Nephron (organoid): ENCODE data around the gene SLC22A14.
"Not testable (repeated sequence)": the region's sequence is repeated elsewhere in the genome, so short reads cannot be mapped to it uniquely, and the experiment has no call there.

Experiments used
- H3K27ac Mint-ChIP-seq, 3 experiments: 2 replicates each; pipeline ENCODE4 v1.8.0; 2020; ENCODE audit warnings: mixed read lengths in 3 of 3, mild to moderate bottlenecking in 2 of 3, moderate library complexity in 1 of 3
- H3K27me3 Mint-ChIP-seq: 2 replicates; pipeline ENCODE4 v1.8.0; 2021; ENCODE audit warnings: low read depth, mild to moderate bottlenecking, moderate library complexity, mixed read lengths
- H3K36me3 Mint-ChIP-seq: 2 replicates; pipeline ENCODE4 v1.8.0; 2020; ENCODE audit warnings: low read depth, mixed read lengths
- H3K4me1 Mint-ChIP-seq: 2 replicates; pipeline ENCODE4 v1.8.0; 2020; ENCODE audit warnings: mixed read lengths
- H3K4me3 Mint-ChIP-seq, 3 experiments: 2 replicates each; pipeline ENCODE4 v1.8.0; 2020; ENCODE audit warnings: mild to moderate bottlenecking in 3 of 3, mixed read lengths in 3 of 3, moderate library complexity in 2 of 3
- H3K9me3 Mint-ChIP-seq: 2 replicates; pipeline ENCODE4 v1.8.0; 2020; ENCODE audit warnings: mixed read lengths
- TF ChIP-seq, protein P1 (sequence below), 3 experiments: fragments of 200-600 bp; sonication (generic); IDR thresholded peaks; one replicate each; pipeline ENCODE4 v1.5.0; 2021; ENCODE audit warnings: antibody characterized with exemption in 3 of 3; ENCODE audit not compliant: unreplicated experiment in 3 of 3

SLC22A14 gene

GRCh38 chr3:38316356-38317191, 34.5 kb downstream of the SLC22A14 start:
- Mint-ChIP-seq H3K4me3 (no peak overlapping the region), H3K27ac (no peak overlapping the region), H3K4me1 (no peaks in the 10 kb centered on the region), H3K36me3 (no peaks in the 10 kb centered on the region), H3K9me3 (no peaks in the 10 kb centered on the region), H3K27me3 (peaks cover 11% of the 10 kb centered on the region)
- TF ChIP-seq, protein P1, sequence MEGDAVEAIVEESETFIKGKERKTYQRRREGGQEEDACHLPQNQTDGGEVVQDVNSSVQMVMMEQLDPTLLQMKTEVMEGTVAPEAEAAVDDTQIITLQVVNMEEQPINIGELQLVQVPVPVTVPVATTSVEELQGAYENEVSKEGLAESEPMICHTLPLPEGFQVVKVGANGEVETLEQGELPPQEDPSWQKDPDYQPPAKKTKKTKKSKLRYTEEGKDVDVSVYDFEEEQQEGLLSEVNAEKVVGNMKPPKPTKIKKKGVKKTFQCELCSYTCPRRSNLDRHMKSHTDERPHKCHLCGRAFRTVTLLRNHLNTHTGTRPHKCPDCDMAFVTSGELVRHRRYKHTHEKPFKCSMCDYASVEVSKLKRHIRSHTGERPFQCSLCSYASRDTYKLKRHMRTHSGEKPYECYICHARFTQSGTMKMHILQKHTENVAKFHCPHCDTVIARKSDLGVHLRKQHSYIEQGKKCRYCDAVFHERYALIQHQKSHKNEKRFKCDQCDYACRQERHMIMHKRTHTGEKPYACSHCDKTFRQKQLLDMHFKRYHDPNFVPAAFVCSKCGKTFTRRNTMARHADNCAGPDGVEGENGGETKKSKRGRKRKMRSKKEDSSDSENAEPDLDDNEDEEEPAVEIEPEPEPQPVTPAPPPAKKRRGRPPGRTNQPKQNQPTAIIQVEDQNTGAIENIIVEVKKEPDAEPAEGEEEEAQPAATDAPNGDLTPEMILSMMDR (IDR thresholded peaks at IDR 0.05; ENCODE audit: unreplicated experiment in 3 of 3): no peak

GRCh38 chr3:38317192-38317759, 35.2 kb downstream of the SLC22A14 start:
- no peaks in the 10 kb centered on the region for H3K4me1 Mint-ChIP-seq
- H3K9me3 Mint-ChIP-seq: no peaks in the 10 kb centered on the region
- H3K27me3 Mint-ChIP-seq: peaks cover 11% of the 10 kb centered on the region
- TF ChIP-seq, protein P1 (IDR thresholded peaks at IDR 0.05; ENCODE audit: unreplicated experiment in 3 of 3): no peak
- H3K4me3 Mint-ChIP-seq: no peak overlapping the region
- no peak overlapping the region for H3K27ac Mint-ChIP-seq
- H3K36me3 Mint-ChIP-seq: no peaks in the 10 kb centered on the region

- H3K36me3 Mint-ChIP-seq: no peaks in the 10 kb centered on the region
- H3K4me3 Mint-ChIP-seq: no peak overlapping the region
- H3K27ac Mint-ChIP-seq: no peak overlapping the region
- TF ChIP-seq, protein P1 (IDR thresholded peaks at IDR 0.05; ENCODE audit: unreplicated experiment in 3 of 3): no peak
- no peaks in the 10 kb centered on the region for H3K9me3 Mint-ChIP-seq
- H3K4me1 Mint-ChIP-seq: no peaks in the 10 kb centered on the region
- H3K27me3 Mint-ChIP-seq: peaks cover 11% of the 10 kb centered on the region
Observed at GRCh38 chr3:38318766-38319671, 36.9 kb downstream of the SLC22A14 start.

GRCh38 chr3:38320638-38321037, 38.5 kb downstream of the SLC22A14 start:
- H3K27me3 Mint-ChIP-seq, H3K4me3 Mint-ChIP-seq, H3K4me1 Mint-ChIP-seq, H3K36me3 Mint-ChIP-seq, H3K9me3 Mint-ChIP-seq, H3K27ac Mint-ChIP-seq: not testable (repeated sequence)

DNA sequence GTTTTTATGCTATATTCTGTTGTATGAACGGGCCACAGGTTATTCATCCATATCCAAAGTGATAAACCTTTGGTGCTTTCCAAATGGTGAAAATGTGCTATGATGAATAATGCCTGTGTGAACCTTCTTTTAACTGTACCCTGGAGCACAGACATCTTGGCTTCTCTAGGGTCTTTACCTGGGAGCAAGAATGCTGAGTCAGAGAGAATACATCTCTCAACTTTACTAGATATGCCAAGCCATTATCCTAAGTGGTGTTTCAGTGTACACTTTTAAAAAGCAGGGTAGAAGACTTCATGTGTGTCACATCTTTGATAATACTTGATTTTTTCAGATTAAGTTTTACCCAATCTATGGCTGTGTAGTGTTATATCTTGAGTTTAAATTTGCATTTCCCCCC, 41.0 kb downstream of the SLC22A14 start:
- TF ChIP-seq, protein P1 (IDR thresholded peaks at IDR 0.05; ENCODE audit: unreplicated experiment in 3 of 3): no peak
- H3K27me3 Mint-ChIP-seq: peaks cover 8% of the 10 kb centered on the region
- no peaks in the 10 kb centered on the region for H3K36me3 Mint-ChIP-seq
- H3K9me3 Mint-ChIP-seq: no peaks in the 10 kb centered on the region
- no peaks in the 10 kb centered on the region for H3K4me1 Mint-ChIP-seq
- no peak overlapping the region for H3K27ac Mint-ChIP-seq
- H3K4me3 Mint-ChIP-seq: no peak overlapping the region

DNA sequence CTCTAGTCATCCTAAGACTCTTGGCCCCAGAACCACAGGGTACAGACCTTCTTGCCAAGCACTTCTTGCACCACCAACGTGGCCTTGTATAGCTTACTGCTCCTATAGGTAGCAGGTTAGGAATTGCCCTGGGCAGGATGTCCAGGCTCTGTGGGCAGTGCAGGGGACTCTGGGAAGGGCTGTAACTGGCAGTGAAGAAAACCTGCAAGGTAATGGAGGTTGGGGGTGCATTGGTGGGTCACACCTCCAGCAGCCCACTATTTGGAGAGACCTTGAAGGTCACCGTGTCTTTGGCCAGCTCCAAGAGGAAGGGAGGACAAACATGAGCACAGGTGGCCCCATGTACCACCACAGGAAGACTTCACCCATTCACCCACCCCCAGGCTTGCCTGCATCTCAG, 43.2 kb downstream of the SLC22A14 start:
- Mint-ChIP-seq H3K27ac (no peak overlapping the region), H3K9me3 (no peaks in the 10 kb centered on the region), H3K4me3 (no peak overlapping the region), H3K4me1 (no peaks in the 10 kb centered on the region), H3K36me3 (no peaks in the 10 kb centered on the region), H3K27me3 (peaks cover 8% of the 10 kb centered on the region)
- TF ChIP-seq, protein P1 (IDR thresholded peaks at IDR 0.05; ENCODE audit: unreplicated experiment in 3 of 3): no peak
